PC-9 (cell line): ENCODE measurements around the gene APBA2. TPM values are rescaled to one million over a fixed set of nuclear protein-coding genes. Genes with fewer than 3 reads are reported as not detected.

Experiments used
- BruUV-seq: library from RNA; stranded (reverse); fragments of 400-500 nt; replicated peaks from 2 replicates; lab custom pipeline; 2021; lab: Mats Ljungman, UMichigan
- CTCF ChIA-PET: fragments of 300-600 bp; sonication (Branson Sonifier 250); formaldehyde crosslinking; loops from one replicate; lab custom pipeline; 2022; ENCODE audit warnings: antibody characterized with exemption; lab: Charles Lee
- POLR2A ChIA-PET: fragments of 300-600 bp; sonication (Branson Sonifier 250); formaldehyde crosslinking; loops from one replicate; lab custom pipeline; 2022; ENCODE audit warnings: antibody characterized with exemption; ENCODE audit not compliant: unreplicated experiment; lab: Charles Lee
- DNase-seq, 2 experiments: peaks; one replicate each; pipeline versions ENCODE4 v3.0.0 to v3.0.0-alpha.2; 2015 to 2022; ENCODE audit warnings: mixed read lengths in 1 of 2
- H2AFZ ChIP-seq: fragments of 200-600 bp; sonication (generic); 2 replicates; pipeline ENCODE4 v1.8.1; 2017; ENCODE audit warnings: antibody characterized with exemption
- H3F3A ChIP-seq: fragments of 200-600 bp; sonication (generic); 2 replicates; pipeline ENCODE4 v1.8.1; 2017; ENCODE audit warnings: antibody characterized with exemption, mild to moderate bottlenecking, low read depth; ENCODE audit not compliant: insufficient read depth
- H3K27ac ChIP-seq: fragments of 200-600 bp; sonication (generic); 2 replicates; pipeline ENCODE4 v1.6.1; 2016; ENCODE audit warnings: mixed run types
- H3K27me3 ChIP-seq: fragments of 200-600 bp; sonication (generic); 2 replicates; pipeline ENCODE4 v1.6.1; 2016; ENCODE audit warnings: low read depth, mixed run types; ENCODE audit not compliant: insufficient read depth
- H3K36me3 ChIP-seq: fragments of 200-600 bp; sonication (generic); 2 replicates; pipeline ENCODE4 v1.6.1; 2016; ENCODE audit warnings: low read depth, mixed run types
- H3K4me1 ChIP-seq: fragments of 200-600 bp; sonication (generic); replicated peaks from 2 replicates; pipeline ENCODE4 v1.6.1; 2016; ENCODE audit warnings: mixed run types; ENCODE audit not compliant: insufficient read depth
- H3K4me2 ChIP-seq: fragments of 200-600 bp; sonication (generic); 2 replicates; pipeline ENCODE4 v1.6.1; 2017; ENCODE audit warnings: mixed run types
- H3K4me3 ChIP-seq: fragments of 200-600 bp; sonication (generic); 2 replicates; pipeline ENCODE4 v1.6.1; 2016; ENCODE audit warnings: mixed run types
- H3K79me2 ChIP-seq: fragments of 200-600 bp; sonication (generic); 2 replicates; pipeline ENCODE4 v1.6.1; 2017; ENCODE audit warnings: low read depth, mixed run types
- H3K9me2 ChIP-seq: fragments of 200-600 bp; sonication (generic); 2 replicates; pipeline ENCODE4 v1.8.1; 2017; ENCODE audit warnings: mild to moderate bottlenecking; ENCODE audit not compliant: insufficient read depth
- H3K9me3 ChIP-seq: fragments of 200-600 bp; sonication (generic); 2 replicates; pipeline ENCODE4 v1.8.1; 2016; ENCODE audit warnings: low read depth; ENCODE audit not compliant: insufficient read depth
- H4K20me1 ChIP-seq: fragments of 200-600 bp; sonication (generic); 2 replicates; pipeline ENCODE4 v1.8.1; 2017; ENCODE audit not compliant: insufficient read depth
- CTCF ChIP-seq: fragments of 200-600 bp; sonication (generic); conservative IDR thresholded peaks from 2 replicates; pipeline ENCODE4 v1.6.1; 2017; ENCODE audit warnings: mixed run types, antibody characterized with exemption, mild to moderate bottlenecking, moderate library complexity
- EZH2 ChIP-seq: fragments of 200-600 bp; sonication (generic); IDR thresholded peaks from 2 replicates; pipeline ENCODE4 v1.8.0; 2017; ENCODE audit warnings: antibody characterized with exemption, low read depth
- intact Hi-C: fragments of 100-400 bp; cut with micrococcal nuclease; formaldehyde crosslinking; loops from one replicate; pipeline ENCODE4 v1.10.0; 2022; ENCODE audit not compliant: unreplicated experiment
- total RNA-seq: library from RNA; stranded (reverse); gene quantifications from 2 replicates; pipeline ENCODE4 v1.2.3, GENCODE V29; 2021

Gene APBA2
- total RNA-seq, 1 experiment from 2014 or later: not detected

- H3K9me2 ChIP-seq: no peaks in the 10 kb centered on the region
- no peaks in the 10 kb centered on the region for H3K9me3 ChIP-seq
- H3K79me2 ChIP-seq: no peaks in the 10 kb centered on the region
- H3K27me3 ChIP-seq: peaks cover 31% of the 10 kb centered on the region
- no TSS peak for BruUV-seq
- no peak overlapping the region for H3K4me2 ChIP-seq
- POLR2A ChIA-PET: no interaction called here
- H3K4me3 ChIP-seq: no peak overlapping the region
- CTCF ChIA-PET: no interaction called here
- no peak overlapping the region for H2AFZ ChIP-seq
- no peaks in the 10 kb centered on the region for H4K20me1 ChIP-seq
- no peaks in the 10 kb centered on the region for H3K4me1 ChIP-seq
- DNase-seq: no peak
- intact Hi-C loops: no loop called here
- no peaks in the 10 kb centered on the region for H3K36me3 ChIP-seq
- H3F3A ChIP-seq: no peaks in the 10 kb centered on the region
- no peak for TF ChIP-seq EZH2
- TF ChIP-seq CTCF: no peak
- no peak overlapping the region for H3K27ac ChIP-seq
Measured at GRCh38 chr15:29079479-29079878, 193.7 kb downstream of the APBA2 start.

GRCh38 chr15:29081781-29082180 is 196.0 kb downstream of the APBA2 start:
- Histone ChIP-seq H2AFZ (no peak overlapping the region), H3K36me3 (no peaks in the 10 kb centered on the region), H3K9me3 (no peaks in the 10 kb centered on the region), H3K27me3 (peaks cover 31% of the 10 kb centered on the region), H4K20me1 (no peaks in the 10 kb centered on the region), H3K4me1 (no peaks in the 10 kb centered on the region), H3K4me3 (no peak overlapping the region), H3K27ac (no peak overlapping the region), H3K79me2 (no peaks in the 10 kb centered on the region), H3F3A (no peaks in the 10 kb centered on the region), H3K9me2 (no peaks in the 10 kb centered on the region), H3K4me2 (no peak overlapping the region)
- intact Hi-C loops: no loop called here
- POLR2A ChIA-PET: no interaction called here
- no peak for TF ChIP-seq CTCF
- CTCF ChIA-PET: interaction anchor here (0.6 kb wide), 1 partner anchor 491 kb away, joined by 3 read pairs; no protein-coding TSS in a partner anchor
- DNase-seq: no peak
- no TSS peak for BruUV-seq

GRCh38 chr15:29083161-29083560 is 197.4 kb downstream of the APBA2 start:
- Histone ChIP-seq H3K4me1 (no peaks in the 10 kb centered on the region), H3K4me2 (no peak overlapping the region), H3K36me3 (no peaks in the 10 kb centered on the region), H3F3A (no peaks in the 10 kb centered on the region), H2AFZ (no peak overlapping the region), H3K27me3 (peaks cover 27% of the 10 kb centered on the region), H3K4me3 (no peak overlapping the region), H3K79me2 (no peaks in the 10 kb centered on the region), H3K9me2 (no peaks in the 10 kb centered on the region), H4K20me1 (no peaks in the 10 kb centered on the region), H3K27ac (no peak overlapping the region), H3K9me3 (no peaks in the 10 kb centered on the region)
- intact Hi-C loops: no loop called here
- no TSS peak for BruUV-seq
- no peak for DNase-seq
- ChIA-PET POLR2A (no interaction called here), CTCF (no interaction called here)
- TF ChIP-seq CTCF: no peak
- no peak for TF ChIP-seq EZH2
